Activated B cell treated with CpG ODN at 0.5 μM for 24 hours (primary cell): ENCODE measurements around the gene AGPAT1. TPM values are rescaled to one million over a fixed set of nuclear protein-coding genes. Genes with fewer than 3 reads are reported as not detected.
A peak's percentile ranks its signal among the peaks of the same experiment; 100 is the strongest.

ENCODE experiments used
- ATAC-seq: fragments of 200-7000 bp; cut with Tn5 transposase; one replicate; pipeline ENCODE4 v1.10.0; 2021; ENCODE audit warnings: low read depth, mild to moderate bottlenecking, moderate library complexity
- CTCF ChIA-PET: fragments of 350-600 bp; sonication (Branson Sonifier 250); formaldehyde crosslinking; loops from one replicate; lab custom pipeline; 2021; ENCODE audit warnings: antibody characterized with exemption; lab: Charles Lee
- POLR2A ChIA-PET: fragments of 350-600 bp; sonication (Branson Sonifier 250); formaldehyde crosslinking; loops from one replicate; lab custom pipeline; 2021; ENCODE audit warnings: antibody characterized with exemption; lab: Charles Lee
- DNase-seq: peaks from one replicate; pipeline ENCODE4 v3.0.0; 2022
- H3K27ac Mint-ChIP-seq: one replicate; pipeline ENCODE4 v1.8.0; 2020; ENCODE audit warnings: mixed read lengths
- H3K27me3 Mint-ChIP-seq: one replicate; pipeline ENCODE4 v1.8.0; 2021; ENCODE audit warnings: mixed read lengths
- H3K36me3 Mint-ChIP-seq: one replicate; pipeline ENCODE4 v1.8.0; 2021; ENCODE audit warnings: low read depth, mixed read lengths
- H3K4me1 Mint-ChIP-seq: one replicate; pipeline ENCODE4 v1.8.0; 2021; ENCODE audit warnings: mixed read lengths
- H3K4me3 Mint-ChIP-seq: one replicate; pipeline ENCODE4 v1.8.0; 2020; ENCODE audit warnings: mild to moderate bottlenecking, mixed read lengths
- H3K9me3 Mint-ChIP-seq: one replicate; pipeline ENCODE4 v1.8.0; 2020; ENCODE audit warnings: mixed read lengths
- intact Hi-C: fragments of 100-400 bp; cut with micrococcal nuclease; formaldehyde crosslinking; loops from one replicate; pipeline ENCODE4 v1.15.1; 2024
- total RNA-seq: library from RNA; stranded (reverse); gene quantifications from 2 replicates; pipeline ENCODE4 v1.2.3, GENCODE V29; 2022
- TF ChIP-seq, protein P1 (sequence below): fragments of 200-600 bp; IDR thresholded peaks from one replicate; pipeline ENCODE4 v1.8.0; 2022; ENCODE audit warnings: antibody characterized with exemption, mild to moderate bottlenecking

The AGPAT1 gene
- total RNA-seq, 1 donor from 2014 or later: 26.4 TPM

DNA sequence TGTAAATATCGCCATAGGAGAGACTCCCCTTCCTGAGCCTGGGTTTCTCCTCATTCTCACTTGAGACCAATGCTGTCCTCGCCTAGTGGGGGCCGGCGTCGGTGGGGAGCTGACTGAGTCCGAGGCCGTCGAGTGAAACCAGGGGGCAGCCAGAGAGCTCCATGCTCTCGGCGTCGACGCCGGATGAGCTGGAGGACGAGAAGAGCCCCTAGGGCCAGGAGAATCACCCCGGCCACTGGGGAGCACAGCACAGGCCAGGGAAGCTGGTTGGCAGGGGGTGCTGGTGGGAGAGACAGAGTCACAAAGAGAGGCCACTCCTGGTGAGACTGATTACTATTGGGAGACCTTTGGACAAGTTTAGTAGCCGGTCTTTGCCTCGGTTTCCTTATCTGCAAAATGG, 23.0 kb upstream of the AGPAT1 start:
- intact Hi-C loops: loop anchor here (5.0 to 10.0 kb wide), 3 partner anchors 654 to 1393 kb away; partner anchors contain the start of genes ATP6V1G2, DDX39B, HSD17B8 and NFKBIL1
- no peak overlapping the region for H3K4me3 Mint-ChIP-seq
- DNase-seq (no peak), ATAC-seq (no peak)
- H3K27me3 Mint-ChIP-seq: peaks cover 1% of the 10 kb centered on the region
- H3K9me3 Mint-ChIP-seq: no peaks in the 10 kb centered on the region
- TF ChIP-seq, protein P1, sequence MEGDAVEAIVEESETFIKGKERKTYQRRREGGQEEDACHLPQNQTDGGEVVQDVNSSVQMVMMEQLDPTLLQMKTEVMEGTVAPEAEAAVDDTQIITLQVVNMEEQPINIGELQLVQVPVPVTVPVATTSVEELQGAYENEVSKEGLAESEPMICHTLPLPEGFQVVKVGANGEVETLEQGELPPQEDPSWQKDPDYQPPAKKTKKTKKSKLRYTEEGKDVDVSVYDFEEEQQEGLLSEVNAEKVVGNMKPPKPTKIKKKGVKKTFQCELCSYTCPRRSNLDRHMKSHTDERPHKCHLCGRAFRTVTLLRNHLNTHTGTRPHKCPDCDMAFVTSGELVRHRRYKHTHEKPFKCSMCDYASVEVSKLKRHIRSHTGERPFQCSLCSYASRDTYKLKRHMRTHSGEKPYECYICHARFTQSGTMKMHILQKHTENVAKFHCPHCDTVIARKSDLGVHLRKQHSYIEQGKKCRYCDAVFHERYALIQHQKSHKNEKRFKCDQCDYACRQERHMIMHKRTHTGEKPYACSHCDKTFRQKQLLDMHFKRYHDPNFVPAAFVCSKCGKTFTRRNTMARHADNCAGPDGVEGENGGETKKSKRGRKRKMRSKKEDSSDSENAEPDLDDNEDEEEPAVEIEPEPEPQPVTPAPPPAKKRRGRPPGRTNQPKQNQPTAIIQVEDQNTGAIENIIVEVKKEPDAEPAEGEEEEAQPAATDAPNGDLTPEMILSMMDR: no peak
- ChIA-PET CTCF (no interaction called here), POLR2A (no interaction called here)
- peaks cover 28% of the 10 kb centered on the region for H3K4me1 Mint-ChIP-seq
- no peak overlapping the region for H3K27ac Mint-ChIP-seq
- H3K36me3 Mint-ChIP-seq: peaks cover 9% of the 10 kb centered on the region

DNA sequence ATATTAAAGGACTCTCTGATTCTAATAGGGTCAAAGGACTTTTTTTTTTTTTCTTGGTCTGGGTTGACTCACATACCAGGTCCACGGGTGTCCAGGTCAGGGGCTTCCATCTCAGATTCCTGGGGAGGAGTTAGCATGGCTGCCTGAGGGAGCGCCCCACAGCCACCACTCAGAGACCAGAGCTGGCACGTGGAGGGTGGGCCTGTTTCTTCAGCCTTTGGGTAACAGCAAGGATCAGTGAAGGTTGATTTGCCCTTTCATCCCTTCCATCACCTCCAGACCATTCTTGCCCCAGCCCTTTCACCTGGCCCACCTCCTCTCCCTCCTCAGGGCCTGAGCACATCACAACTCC, 22.4 kb upstream of the AGPAT1 start:
- no peak for ATAC-seq
- CTCF ChIA-PET: no interaction called here
- H3K36me3 Mint-ChIP-seq: peaks cover 9% of the 10 kb centered on the region
- intact Hi-C loops: loop anchor here (5.0 to 10.0 kb wide), 3 partner anchors 654 to 1394 kb away; partner anchors contain the start of genes ATP6V1G2, DDX39B, HSD17B8 and NFKBIL1
- H3K4me3 Mint-ChIP-seq: no peak overlapping the region
- H3K9me3 Mint-ChIP-seq: no peaks in the 10 kb centered on the region
- DNase-seq: no peak
- TF ChIP-seq, protein P1: no peak
- peaks cover 34% of the 10 kb centered on the region for H3K4me1 Mint-ChIP-seq
- peak overlapping the region; percentile 43 for H3K27ac Mint-ChIP-seq
- POLR2A ChIA-PET: interaction anchor here (0.6 to 0.7 kb wide), 3 partner anchors 8 to 1581 kb away, joined by 3 to 8 read pairs (median 4); partner anchors contain the start of gene MRPS18B
- peaks cover 1% of the 10 kb centered on the region for H3K27me3 Mint-ChIP-seq

DNA sequence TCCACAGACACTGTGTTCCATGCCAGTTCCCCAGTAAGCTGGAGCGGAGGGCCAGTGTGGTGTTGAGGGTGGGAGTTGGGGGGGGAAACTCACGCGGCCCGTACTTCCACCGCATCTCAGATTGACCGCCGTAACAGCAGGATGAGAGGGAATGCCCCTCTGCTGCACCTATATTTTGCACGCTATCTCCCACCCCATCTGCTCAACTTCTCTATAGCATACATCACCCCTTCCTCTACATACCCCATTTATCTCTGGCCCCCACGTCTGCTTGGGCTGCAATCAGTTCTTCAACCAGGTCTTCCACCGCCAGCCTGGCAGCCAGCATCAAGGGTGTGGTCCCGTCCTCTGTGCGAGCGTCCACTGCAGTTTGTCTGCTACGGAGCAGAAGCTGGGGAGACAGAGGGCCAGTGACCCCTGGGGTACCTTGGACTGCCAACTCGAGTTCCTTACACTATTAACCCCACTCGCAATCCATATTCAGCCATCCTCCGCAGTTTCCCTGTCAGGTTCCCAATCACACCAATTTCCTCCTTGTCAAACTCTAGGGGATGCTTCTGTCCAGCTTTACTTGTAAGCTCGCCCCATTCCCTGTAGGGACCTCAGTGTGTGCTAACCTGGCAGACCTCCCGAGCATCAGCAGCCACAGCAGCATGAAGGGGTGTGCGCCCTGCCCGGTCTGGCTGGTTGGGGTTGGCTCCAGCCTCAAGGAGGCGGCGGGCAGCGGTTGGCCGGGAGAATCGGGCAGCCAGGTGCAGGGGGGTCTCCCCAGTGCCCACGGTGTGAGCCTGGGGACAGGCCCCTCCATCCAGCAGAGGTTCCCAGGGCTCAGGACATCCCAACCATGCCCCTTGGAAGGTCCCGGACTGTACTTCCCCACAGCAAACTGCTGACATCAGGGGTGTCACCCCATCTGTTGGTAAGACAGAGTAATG, 21.1 kb upstream of the AGPAT1 start:
- H3K9me3 Mint-ChIP-seq: no peaks in the 10 kb centered on the region
- H3K4me1 Mint-ChIP-seq: peaks cover 46% of the 10 kb centered on the region
- H3K4me3 Mint-ChIP-seq: peak overlapping the region; percentile 99
- H3K27me3 Mint-ChIP-seq: peaks cover 1% of the 10 kb centered on the region
- H3K27ac Mint-ChIP-seq: peak overlapping the region; percentile 100
- TF ChIP-seq, protein P1: no peak
- ChIA-PET POLR2A (interaction anchor here (0.6 to 3.8 kb wide), 14 partner anchors 9 to 1511 kb away, joined by 3 to 69 read pairs (median 4); partner anchors contain the start of genes AGPAT1, ATF6B, FKBPL and RNF5), CTCF (interaction anchor here (1.0 kb wide), 1 partner anchor 48 kb away, joined by 3 read pairs; no protein-coding TSS in a partner anchor)
- ATAC-seq: no peak
- H3K36me3 Mint-ChIP-seq: peaks cover 15% of the 10 kb centered on the region
- intact Hi-C loops: loop anchor here (1.0 to 10.0 kb wide), 5 partner anchors 28 to 1395 kb away; partner anchors contain the start of genes ATP6V1G2, DDX39B, FKBPL and HSD17B8
- DNase-seq: no peak

DNA sequence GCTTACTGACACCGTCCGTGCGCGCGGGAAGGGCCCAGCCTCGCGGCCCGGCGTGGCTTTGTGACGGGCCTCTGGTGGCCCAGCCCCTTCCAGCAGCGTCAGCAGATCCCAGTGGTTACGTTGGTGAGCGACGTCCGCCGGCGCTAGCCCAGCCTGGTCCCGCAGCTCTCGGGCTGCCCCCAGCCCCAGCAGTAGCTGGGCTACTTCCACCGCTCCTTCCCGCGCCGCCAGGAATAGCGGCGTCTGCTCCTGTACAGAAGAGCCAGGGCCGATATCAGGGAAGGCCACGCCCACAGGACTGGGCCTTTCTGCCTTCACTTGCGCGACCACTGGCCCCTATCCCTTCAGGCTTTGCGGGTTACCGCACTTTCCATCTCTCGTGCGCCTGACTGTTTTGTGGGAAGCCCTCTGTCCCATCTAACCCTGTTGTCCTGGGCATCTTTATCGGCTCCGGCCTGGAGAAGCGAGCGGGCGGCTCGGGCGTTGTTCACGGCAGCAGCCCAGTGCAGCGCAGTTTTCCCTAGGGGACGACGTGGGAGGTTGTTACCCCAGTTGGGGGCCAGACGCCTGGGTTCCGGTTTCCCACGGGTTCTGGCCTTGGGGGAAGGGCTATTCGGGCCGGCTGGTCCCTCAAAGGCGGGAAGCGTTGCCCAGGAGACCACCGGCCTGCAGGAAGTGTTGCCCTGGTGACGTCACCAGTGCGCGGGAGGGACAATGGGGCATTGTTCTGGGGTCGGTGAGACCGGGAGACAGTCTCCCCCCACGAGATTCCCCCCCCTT, 20.2 kb upstream of the AGPAT1 start:
- Mint-ChIP-seq H3K9me3 (no peaks in the 10 kb centered on the region), H3K27me3 (peaks cover 1% of the 10 kb centered on the region), H3K4me3 (peak overlapping the region; percentile 99), H3K4me1 (peaks cover 54% of the 10 kb centered on the region), H3K36me3 (peaks cover 23% of the 10 kb centered on the region), H3K27ac (peak overlapping the region; percentile 100)
- peak; percentile 27 for ATAC-seq
- ChIA-PET CTCF (interaction anchor here (1.2 to 2.5 kb wide), 6 partner anchors 14 to 77 kb away, joined by 3 to 11 read pairs (median 5); partner anchors contain the start of gene ATF6B), POLR2A (interaction anchor here (0.5 to 3.8 kb wide), 36 partner anchors 9 to 1102 kb away, joined by 3 to 69 read pairs (median 4); partner anchors contain the start of genes AGPAT1, ATF6B, CSNK2B and DXO)
- intact Hi-C loops: loop anchor here (1.0 to 10.0 kb wide), 10 partner anchors 18 to 1396 kb away; partner anchors contain the start of genes ATP6V1G2, DDX39B, FKBPL and HSD17B8
- peak; percentile 76 for DNase-seq
- TF ChIP-seq, protein P1: no peak
